PC-9 (cell line): Measurements from ENCODE around the gene MCU. TPM values are rescaled to one million over a fixed set of nuclear protein-coding genes. Genes with fewer than 3 reads are reported as not detected.
"Not testable (repeated sequence)": the region's sequence is repeated elsewhere in the genome, so short reads cannot be mapped to it uniquely, and the experiment has no call there.

Experiments used
- BruUV-seq: library from RNA; stranded (reverse); fragments of 400-500 nt; replicated peaks from 2 replicates; lab custom pipeline; 2021; lab: Mats Ljungman, UMichigan
- CTCF ChIA-PET: fragments of 300-600 bp; sonication (Branson Sonifier 250); formaldehyde crosslinking; loops from one replicate; lab custom pipeline; 2022; ENCODE audit warnings: antibody characterized with exemption; lab: Charles Lee
- POLR2A ChIA-PET: fragments of 300-600 bp; sonication (Branson Sonifier 250); formaldehyde crosslinking; loops from one replicate; lab custom pipeline; 2022; ENCODE audit warnings: antibody characterized with exemption; ENCODE audit not compliant: unreplicated experiment; lab: Charles Lee
- DNase-seq, 2 experiments: peaks; one replicate each; pipeline versions ENCODE4 v3.0.0 to v3.0.0-alpha.2; 2015 to 2022; ENCODE audit warnings: mixed read lengths in 1 of 2
- H2AFZ ChIP-seq: fragments of 200-600 bp; sonication (generic); 2 replicates; pipeline ENCODE4 v1.8.1; 2017; ENCODE audit warnings: antibody characterized with exemption
- H3F3A ChIP-seq: fragments of 200-600 bp; sonication (generic); 2 replicates; pipeline ENCODE4 v1.8.1; 2017; ENCODE audit warnings: antibody characterized with exemption, mild to moderate bottlenecking, low read depth; ENCODE audit not compliant: insufficient read depth
- H3K27ac ChIP-seq: fragments of 200-600 bp; sonication (generic); 2 replicates; pipeline ENCODE4 v1.6.1; 2016; ENCODE audit warnings: mixed run types
- H3K27me3 ChIP-seq: fragments of 200-600 bp; sonication (generic); 2 replicates; pipeline ENCODE4 v1.6.1; 2016; ENCODE audit warnings: low read depth, mixed run types; ENCODE audit not compliant: insufficient read depth
- H3K36me3 ChIP-seq: fragments of 200-600 bp; sonication (generic); 2 replicates; pipeline ENCODE4 v1.6.1; 2016; ENCODE audit warnings: low read depth, mixed run types
- H3K4me1 ChIP-seq: fragments of 200-600 bp; sonication (generic); replicated peaks from 2 replicates; pipeline ENCODE4 v1.6.1; 2016; ENCODE audit warnings: mixed run types; ENCODE audit not compliant: insufficient read depth
- H3K4me2 ChIP-seq: fragments of 200-600 bp; sonication (generic); 2 replicates; pipeline ENCODE4 v1.6.1; 2017; ENCODE audit warnings: mixed run types
- H3K4me3 ChIP-seq: fragments of 200-600 bp; sonication (generic); 2 replicates; pipeline ENCODE4 v1.6.1; 2016; ENCODE audit warnings: mixed run types
- H3K79me2 ChIP-seq: fragments of 200-600 bp; sonication (generic); 2 replicates; pipeline ENCODE4 v1.6.1; 2017; ENCODE audit warnings: low read depth, mixed run types
- H3K9me2 ChIP-seq: fragments of 200-600 bp; sonication (generic); 2 replicates; pipeline ENCODE4 v1.8.1; 2017; ENCODE audit warnings: mild to moderate bottlenecking; ENCODE audit not compliant: insufficient read depth
- H3K9me3 ChIP-seq: fragments of 200-600 bp; sonication (generic); 2 replicates; pipeline ENCODE4 v1.8.1; 2016; ENCODE audit warnings: low read depth; ENCODE audit not compliant: insufficient read depth
- H4K20me1 ChIP-seq: fragments of 200-600 bp; sonication (generic); 2 replicates; pipeline ENCODE4 v1.8.1; 2017; ENCODE audit not compliant: insufficient read depth
- CTCF ChIP-seq: fragments of 200-600 bp; sonication (generic); conservative IDR thresholded peaks from 2 replicates; pipeline ENCODE4 v1.6.1; 2017; ENCODE audit warnings: mixed run types, antibody characterized with exemption, mild to moderate bottlenecking, moderate library complexity
- EZH2 ChIP-seq: fragments of 200-600 bp; sonication (generic); IDR thresholded peaks from 2 replicates; pipeline ENCODE4 v1.8.0; 2017; ENCODE audit warnings: antibody characterized with exemption, low read depth
- intact Hi-C: fragments of 100-400 bp; cut with micrococcal nuclease; formaldehyde crosslinking; loops from one replicate; pipeline ENCODE4 v1.10.0; 2022; ENCODE audit not compliant: unreplicated experiment
- total RNA-seq: library from RNA; stranded (reverse); gene quantifications from 2 replicates; pipeline ENCODE4 v1.2.3, GENCODE V29; 2021

MCU gene
- total RNA-seq, 1 experiment from 2014 or later, result 59.5 TPM

- Histone ChIP-seq H3K36me3 (no peaks in the 10 kb centered on the region), H3K27ac (no peak overlapping the region), H3K4me3 (no peak overlapping the region), H2AFZ (no peak overlapping the region; the same call in 1 of the 2 replicates), H3K9me2 (no peaks in the 10 kb centered on the region), H4K20me1 (no peaks in the 10 kb centered on the region), H3K4me1 (peaks cover 15% of the 10 kb centered on the region), H3K27me3 (no peaks in the 10 kb centered on the region), H3K9me3 (peaks cover 10% of the 10 kb centered on the region), H3K79me2 (no peaks in the 10 kb centered on the region), H3F3A (peaks cover 15% of the 10 kb centered on the region; the same call in 1 of the 2 replicates), H3K4me2 (no peak overlapping the region)
- ChIA-PET POLR2A (interaction anchor here (0.7 kb wide), 1 partner anchor 167 kb away, joined by 6 read pairs; no protein-coding TSS in a partner anchor), CTCF (no interaction called here)
- BruUV-seq, result no TSS peak
- no peak for DNase-seq
- intact Hi-C loops, result no loop called here
- TF ChIP-seq CTCF, result no peak
- TF ChIP-seq EZH2, result no peak
Observed at GRCh38 chr10:72667207-72667864, 24.6 kb upstream of the MCU start.

- H3K9me2 ChIP-seq, result no peaks in the 10 kb centered on the region
- ChIA-PET CTCF (no interaction called here), POLR2A (interaction anchor here (0.6 kb wide), 1 partner anchor 9 kb away, joined by 3 read pairs; no protein-coding TSS in a partner anchor)
- H3K4me1 ChIP-seq, result peaks cover 22% of the 10 kb centered on the region
- no peaks in the 10 kb centered on the region for H3K36me3 ChIP-seq
- intact Hi-C loops, result no loop called here
- H3K27ac ChIP-seq, result no peak overlapping the region
- H3K79me2 ChIP-seq, result no peaks in the 10 kb centered on the region
- no peaks in the 10 kb centered on the region for H3K27me3 ChIP-seq
- peaks cover 21% of the 10 kb centered on the region for H3F3A ChIP-seq
- no peak overlapping the region for H2AFZ ChIP-seq
- peaks cover 22% of the 10 kb centered on the region for H3K9me3 ChIP-seq
- no peaks in the 10 kb centered on the region for H4K20me1 ChIP-seq
- TF ChIP-seq EZH2 (no peak), CTCF (no peak)
- H3K4me3 ChIP-seq, result no peak overlapping the region
- no peak overlapping the region for H3K4me2 ChIP-seq
- no peak for DNase-seq
- BruUV-seq, result no TSS peak
Observed at GRCh38 chr10:72673280-72673679, 18.7 kb upstream of the MCU start.

- H4K20me1 ChIP-seq, H3K4me3 ChIP-seq, H3K79me2 ChIP-seq, H2AFZ ChIP-seq, H3K27me3 ChIP-seq, H3K27ac ChIP-seq, CTCF ChIA-PET, intact Hi-C loops, POLR2A ChIA-PET, BruUV-seq, H3K4me2 ChIP-seq, H3K36me3 ChIP-seq, H3K9me2 ChIP-seq, DNase-seq: not testable (repeated sequence)
- Histone ChIP-seq H3K9me3 (peaks cover 22% of the 10 kb centered on the region), H3K4me1 (peaks cover 22% of the 10 kb centered on the region), H3F3A (peaks cover 21% of the 10 kb centered on the region)
Observed at GRCh38 chr10:72674174-72674573, 17.8 kb upstream of the MCU start.
